ENCODE data around the gene MAP6. TPM values are rescaled to one million over a fixed set of nuclear protein-coding genes. Genes with fewer than 3 reads are reported as not detected.
A peak's percentile ranks its signal among the peaks of the same experiment; 100 is the strongest.
"Not testable (repeated sequence)": the region's sequence is repeated elsewhere in the genome, so short reads cannot be mapped to it uniquely, and the experiment has no call there.

The MAP6 gene
- total RNA-seq (2014; rRNA removed; shearing (Covaris generic)): 0.53 and 0.79 TPM in 2 replicates

DNA sequence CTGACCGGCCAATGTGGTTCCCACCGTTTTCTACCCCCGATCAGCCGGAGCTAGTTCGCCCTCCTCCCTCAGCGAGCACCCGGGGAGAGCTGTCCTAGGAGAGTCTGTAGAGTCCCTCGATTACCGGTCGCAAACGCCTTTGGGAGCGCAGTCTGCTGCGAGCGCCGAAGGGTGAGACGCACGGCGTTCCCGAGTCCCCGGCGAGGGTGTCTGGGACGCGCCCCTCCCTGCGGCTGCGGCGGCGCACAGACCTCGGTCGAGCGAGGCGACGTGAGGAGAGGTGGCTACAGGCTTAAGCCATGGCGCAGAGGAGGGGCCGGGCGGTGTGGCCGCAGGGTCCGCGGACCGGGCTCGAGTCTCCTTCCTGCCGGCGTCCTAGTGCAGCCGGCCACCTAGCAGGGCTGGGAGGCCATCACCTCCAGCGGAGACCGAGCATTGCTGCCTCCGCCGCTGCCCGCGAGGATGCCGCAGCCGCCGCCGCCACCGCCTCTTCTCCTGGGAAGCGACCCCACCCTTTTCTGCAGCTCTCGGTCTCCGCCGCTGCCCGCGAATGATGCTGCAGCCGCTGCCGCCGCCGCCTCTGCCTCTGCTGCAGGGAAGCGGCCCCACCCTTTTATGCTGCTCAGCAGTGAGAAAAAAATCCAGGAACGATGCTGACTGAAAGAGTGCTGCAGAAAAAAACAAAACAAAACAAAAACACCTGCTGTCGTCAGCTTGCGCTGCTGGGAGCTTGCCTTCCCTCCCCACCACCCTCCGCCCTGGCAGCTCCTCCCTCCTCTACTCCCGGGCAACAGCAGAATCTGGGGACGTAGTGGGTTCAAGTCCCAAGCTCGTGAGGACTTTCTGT is at the start of gene MAP6:
TSS of gene MAP6 (minus strand) at position 588 of the 847 bp plus-strand sequence. CDS start 669 bp downstream, outside the sequence.
- H3K9me3 ChIP-seq (replicated peaks): no peaks in the 10 kb centered on the region
- no peaks in the 10 kb centered on the region for H3K27me3 ChIP-seq
- peaks cover 9% of the 10 kb centered on the region for H3K4me1 ChIP-seq
- H3K36me3 ChIP-seq: no peaks in the 10 kb centered on the region
- H3K27ac ChIP-seq: no peak within 1 kb of the TSS
- peak within 1 kb of the TSS; percentile 56 for H3K4me3 ChIP-seq
- peak; percentile 61 for DNase-seq

DNA sequence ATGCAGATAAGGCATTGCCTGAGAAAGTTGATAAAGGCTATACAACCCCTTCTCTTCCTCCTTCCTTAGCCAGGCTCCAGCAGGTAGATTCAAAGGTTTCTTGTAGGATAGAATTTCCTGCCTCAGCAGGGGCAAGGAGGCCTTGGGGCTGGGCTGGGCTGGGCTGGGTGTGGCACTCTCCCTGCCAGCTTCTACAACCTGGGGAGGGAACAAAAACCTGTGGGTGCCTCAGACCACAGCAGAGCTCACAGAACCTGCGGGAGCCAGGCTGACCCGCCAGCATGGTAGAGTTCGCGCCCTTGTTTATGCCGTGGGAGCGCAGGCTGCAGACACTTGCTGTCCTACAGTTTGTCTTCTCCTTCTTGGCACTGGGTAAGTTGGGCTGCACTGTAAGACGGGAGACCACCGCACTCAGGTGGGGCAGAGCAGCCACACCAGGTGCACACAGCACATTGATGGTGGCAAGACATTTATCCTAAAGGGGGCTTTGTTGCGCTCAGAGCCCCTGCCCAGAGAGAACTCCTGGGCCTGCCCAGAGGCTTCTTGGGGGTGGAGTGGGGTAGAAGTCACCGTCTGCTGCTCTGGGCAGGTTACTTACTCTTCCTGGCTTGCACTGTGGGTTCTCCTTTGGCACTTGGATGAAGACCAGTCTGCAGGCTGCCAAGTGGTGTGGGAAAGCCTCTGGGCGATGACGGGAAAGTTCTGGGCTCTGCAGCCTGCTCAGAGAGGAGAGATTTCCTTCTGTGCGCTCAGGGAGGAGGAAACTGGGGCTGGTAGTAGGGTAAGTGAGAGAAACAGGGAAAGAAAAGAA is 49.0 kb upstream of the MAP6 start, which contains the start of gene MOGAT2:
TSS of gene MOGAT2 (plus strand) at position 231 of the 811 bp plus-strand sequence. CDS start at position 282, 51 bp downstream.
- no peak for DNase-seq
- H3K27me3 ChIP-seq: no peaks in the 10 kb centered on the region
- H3K4me1 ChIP-seq: no peaks in the 10 kb centered on the region
- H3K9me3 ChIP-seq (replicated peaks): no peaks in the 10 kb centered on the region
- no peak within 1 kb of the TSS for H3K27ac ChIP-seq
- no peak within 1 kb of the TSS for H3K4me3 ChIP-seq
- H3K36me3 ChIP-seq: no peaks in the 10 kb centered on the region

DNA sequence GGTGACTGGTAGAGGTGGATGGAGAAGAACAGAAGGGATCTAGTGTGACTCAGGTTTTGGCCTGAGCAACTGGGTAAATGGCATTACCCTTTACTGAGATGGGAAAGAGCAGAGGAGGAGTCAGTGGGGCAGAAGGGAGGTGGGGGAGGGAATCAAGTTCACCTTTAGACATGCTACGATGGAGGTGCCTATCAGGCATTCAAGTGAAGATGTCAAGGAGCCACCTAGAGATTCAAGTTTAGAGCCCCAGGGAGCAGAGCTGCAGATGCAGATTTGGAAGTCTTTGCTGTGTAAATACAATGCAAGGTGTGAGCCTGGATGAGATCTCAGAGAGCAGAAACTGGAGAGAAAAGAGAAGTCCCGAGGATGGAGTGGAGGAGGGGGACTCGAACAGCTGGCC is 47.8 kb upstream of the MAP6 start:
- H3K4me1 ChIP-seq: no peaks in the 10 kb centered on the region
- H3K27ac ChIP-seq: no peak overlapping the region
- DNase-seq: no peak
- no peak overlapping the region for H3K4me3 ChIP-seq
- H3K36me3 ChIP-seq: no peaks in the 10 kb centered on the region
- no peaks in the 10 kb centered on the region for H3K9me3 ChIP-seq (replicated peaks)
- H3K27me3 ChIP-seq: no peaks in the 10 kb centered on the region

DNA sequence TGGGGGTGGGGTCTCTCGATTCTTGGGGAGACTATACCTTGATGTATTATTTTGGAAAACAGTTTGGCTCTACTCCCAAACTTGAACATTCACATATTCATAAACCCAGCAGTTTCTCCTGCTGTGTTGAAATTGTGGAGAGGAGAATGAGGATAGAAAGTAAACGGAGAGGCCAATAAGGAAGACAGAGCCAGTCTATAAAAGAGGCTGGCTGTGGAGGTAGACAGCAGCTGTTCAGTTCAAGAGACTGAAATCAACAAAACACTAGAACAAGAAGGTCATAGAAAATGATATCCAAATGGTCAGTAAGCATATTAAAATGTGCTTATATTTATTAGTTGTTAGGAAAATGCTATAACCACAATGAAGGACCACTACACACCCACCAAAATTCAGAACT is 46.9 kb upstream of the MAP6 start:
- Histone ChIP-seq H3K4me3 (no peak overlapping the region), H3K27ac (no peak overlapping the region), H3K27me3 (no peaks in the 10 kb centered on the region), H3K4me1 (no peaks in the 10 kb centered on the region), H3K36me3 (no peaks in the 10 kb centered on the region), H3K9me3 (replicated peaks) (no peaks in the 10 kb centered on the region)
- DNase-seq: no peak

GRCh38 chr11:75714211-75714610 is 45.4 kb upstream of the MAP6 start:
- no peaks in the 10 kb centered on the region for H3K36me3 ChIP-seq
- no peaks in the 10 kb centered on the region for H3K27me3 ChIP-seq
- no peak overlapping the region for H3K27ac ChIP-seq

DNA sequence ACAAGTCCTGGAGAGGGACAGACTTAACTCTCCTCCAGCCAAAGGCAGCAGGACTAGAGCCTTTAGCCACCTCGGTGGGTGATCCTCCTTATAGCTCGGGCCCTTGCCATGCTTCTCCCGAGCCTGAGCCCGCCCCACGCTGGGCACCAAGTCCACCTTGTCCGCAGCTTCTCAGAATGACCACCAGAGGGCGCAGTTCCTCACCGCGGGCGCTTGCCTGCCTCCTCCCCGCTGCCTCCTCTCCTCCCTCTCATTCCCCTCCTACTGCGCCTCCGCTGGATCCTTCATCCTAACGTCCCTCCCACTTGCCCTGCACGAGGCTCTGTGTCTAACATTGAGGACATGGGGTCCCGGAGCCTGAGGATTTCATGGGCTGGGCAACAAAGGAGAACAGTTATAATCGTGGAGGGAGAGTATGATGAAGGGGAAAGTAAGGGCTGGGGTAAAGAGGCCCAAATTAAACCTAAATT is 37.5 kb upstream of the MAP6 start:
- Histone ChIP-seq H3K9me3 (replicated peaks) (no peaks in the 10 kb centered on the region), H3K36me3 (no peaks in the 10 kb centered on the region), H3K4me1 (no peaks in the 10 kb centered on the region), H3K4me3 (peak overlapping the region; percentile 35), H3K27me3 (no peaks in the 10 kb centered on the region), H3K27ac (no peak overlapping the region)
- DNase-seq: peak; percentile 74 to 89

More at GRCh38 chr11:75714211-75714610, 45.4 kb upstream of the MAP6 start:
- Histone ChIP-seq H3K4me1 (no peaks in the 10 kb centered on the region), H3K9me3 (replicated peaks) (no peaks in the 10 kb centered on the region), H3K4me3 (no peak overlapping the region)
- DNase-seq: no peak

DNA sequence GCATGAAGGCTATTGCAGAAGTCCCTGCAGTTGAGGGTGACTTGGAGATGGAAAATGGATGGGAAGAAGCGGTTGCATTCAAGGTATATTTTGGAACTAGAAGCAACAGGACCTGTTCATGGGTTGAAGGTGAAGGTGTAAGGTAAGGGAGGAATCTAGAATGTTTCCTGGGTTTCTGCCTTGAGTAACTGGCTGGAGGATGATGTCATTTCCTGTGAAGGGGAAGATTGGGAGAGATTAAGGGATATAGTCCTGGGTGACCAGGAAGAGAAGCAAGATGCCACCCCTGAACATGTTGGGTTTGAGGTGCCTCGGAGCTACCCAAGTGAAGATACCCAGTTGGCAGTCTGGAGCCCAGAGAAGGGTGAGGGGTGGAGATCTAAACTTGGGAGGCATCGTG is 36.7 kb upstream of the MAP6 start:
- Histone ChIP-seq H3K36me3 (no peaks in the 10 kb centered on the region), H3K27me3 (no peaks in the 10 kb centered on the region), H3K4me1 (no peaks in the 10 kb centered on the region), H3K9me3 (replicated peaks) (no peaks in the 10 kb centered on the region), H3K4me3 (no peak overlapping the region; the same call in 1 of the 2 replicates), H3K27ac (no peak overlapping the region)
- DNase-seq: no peak

GRCh38 chr11:75703695-75704237 is 34.9 kb upstream of the MAP6 start:
- DNase-seq: no peak
- no peaks in the 10 kb centered on the region for H3K36me3 ChIP-seq
- H3K27ac ChIP-seq: no peak overlapping the region
- H3K4me3 ChIP-seq: no peak overlapping the region
- H3K4me1 ChIP-seq: no peaks in the 10 kb centered on the region
- no peaks in the 10 kb centered on the region for H3K27me3 ChIP-seq
- H3K9me3 ChIP-seq (replicated peaks): no peaks in the 10 kb centered on the region

DNA sequence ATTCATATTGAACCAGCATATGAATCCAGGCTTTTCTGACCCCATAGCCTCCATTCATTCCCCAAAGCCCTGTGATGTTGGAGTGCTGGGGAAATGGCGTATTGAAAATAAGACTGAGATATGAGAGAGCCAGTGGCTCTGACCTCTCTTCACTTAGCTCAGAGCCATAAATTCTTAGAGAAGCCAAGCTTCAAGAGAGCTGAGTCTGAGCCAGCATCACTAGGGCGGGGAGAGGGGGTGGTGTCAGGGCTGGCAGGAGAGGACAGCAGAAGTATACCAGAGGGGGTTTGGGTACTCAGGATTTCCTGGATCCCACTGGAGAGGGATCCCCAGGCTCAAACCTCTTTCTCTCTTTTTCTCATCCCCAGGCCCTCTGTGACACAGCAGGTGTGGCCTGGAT is 32.1 kb upstream of the MAP6 start:
- H3K9me3 ChIP-seq (replicated peaks): no peaks in the 10 kb centered on the region
- no peaks in the 10 kb centered on the region for H3K36me3 ChIP-seq
- H3K4me1 ChIP-seq: no peaks in the 10 kb centered on the region
- no peak overlapping the region for H3K4me3 ChIP-seq
- no peaks in the 10 kb centered on the region for H3K27me3 ChIP-seq
- no peak overlapping the region for H3K27ac ChIP-seq
- DNase-seq: no peak

DNA sequence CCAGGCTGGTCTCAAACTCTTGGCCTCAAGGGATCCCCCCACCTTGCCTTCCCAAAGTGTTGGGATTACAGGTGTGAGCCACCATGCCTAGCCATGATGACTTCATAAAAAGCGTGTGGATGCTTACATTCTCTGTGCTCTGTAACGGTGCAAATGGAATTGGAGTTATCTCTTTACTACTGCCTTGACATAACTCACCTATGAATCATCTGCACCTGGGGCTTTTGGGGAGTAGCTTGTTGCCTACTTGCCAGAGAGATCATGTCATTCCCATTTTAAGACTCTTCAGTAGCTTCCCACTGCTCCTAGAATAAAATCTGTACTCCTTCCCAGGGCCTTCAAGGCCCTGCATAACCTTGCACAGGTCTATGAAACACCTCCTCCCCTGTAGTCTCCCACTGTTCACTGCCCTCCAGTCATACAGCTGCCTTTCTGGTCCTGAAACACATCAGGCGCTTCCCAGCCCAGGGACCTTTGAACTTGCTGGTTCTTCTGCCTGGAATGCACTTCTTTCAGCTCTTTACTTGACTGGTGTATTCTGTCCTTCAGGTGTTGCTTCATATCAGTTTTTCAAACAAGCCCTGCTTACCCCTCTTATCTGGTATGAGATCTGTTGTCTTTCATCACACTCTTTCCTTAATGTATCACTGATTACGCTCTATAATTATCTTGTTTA is 29.2 kb upstream of the MAP6 start:
- no peaks in the 10 kb centered on the region for H3K9me3 ChIP-seq (replicated peaks)
- no peaks in the 10 kb centered on the region for H3K4me1 ChIP-seq
- no peaks in the 10 kb centered on the region for H3K36me3 ChIP-seq
- no peaks in the 10 kb centered on the region for H3K27me3 ChIP-seq
- DNase-seq: no peak
- no peak overlapping the region for H3K4me3 ChIP-seq
- no peak overlapping the region for H3K27ac ChIP-seq

DNA sequence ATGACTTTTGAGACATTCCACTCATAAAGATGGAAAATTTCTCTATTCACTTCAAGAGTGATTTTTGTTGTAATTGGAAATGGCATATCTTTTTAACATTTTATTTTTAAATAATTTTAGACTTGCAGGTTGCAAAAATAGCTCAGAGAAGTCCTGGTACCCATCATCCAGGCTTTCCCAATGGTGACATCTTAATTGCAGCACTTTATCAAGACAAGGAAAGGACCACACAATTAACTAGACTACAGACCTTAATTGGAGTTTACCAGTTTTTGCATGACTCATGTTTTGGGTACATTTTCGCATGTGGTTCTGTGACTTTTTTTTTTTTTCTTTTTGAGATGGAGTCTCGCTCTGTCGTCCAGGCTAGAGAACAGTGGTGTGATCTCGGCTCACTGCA is 23.0 kb upstream of the MAP6 start:
- no peaks in the 10 kb centered on the region for H3K36me3 ChIP-seq
- no peak overlapping the region for H3K4me3 ChIP-seq
- no peak for DNase-seq
- no peak overlapping the region for H3K27ac ChIP-seq
- no peaks in the 10 kb centered on the region for H3K27me3 ChIP-seq
- H3K4me1 ChIP-seq: no peaks in the 10 kb centered on the region
- no peaks in the 10 kb centered on the region for H3K9me3 ChIP-seq (replicated peaks)

DNA sequence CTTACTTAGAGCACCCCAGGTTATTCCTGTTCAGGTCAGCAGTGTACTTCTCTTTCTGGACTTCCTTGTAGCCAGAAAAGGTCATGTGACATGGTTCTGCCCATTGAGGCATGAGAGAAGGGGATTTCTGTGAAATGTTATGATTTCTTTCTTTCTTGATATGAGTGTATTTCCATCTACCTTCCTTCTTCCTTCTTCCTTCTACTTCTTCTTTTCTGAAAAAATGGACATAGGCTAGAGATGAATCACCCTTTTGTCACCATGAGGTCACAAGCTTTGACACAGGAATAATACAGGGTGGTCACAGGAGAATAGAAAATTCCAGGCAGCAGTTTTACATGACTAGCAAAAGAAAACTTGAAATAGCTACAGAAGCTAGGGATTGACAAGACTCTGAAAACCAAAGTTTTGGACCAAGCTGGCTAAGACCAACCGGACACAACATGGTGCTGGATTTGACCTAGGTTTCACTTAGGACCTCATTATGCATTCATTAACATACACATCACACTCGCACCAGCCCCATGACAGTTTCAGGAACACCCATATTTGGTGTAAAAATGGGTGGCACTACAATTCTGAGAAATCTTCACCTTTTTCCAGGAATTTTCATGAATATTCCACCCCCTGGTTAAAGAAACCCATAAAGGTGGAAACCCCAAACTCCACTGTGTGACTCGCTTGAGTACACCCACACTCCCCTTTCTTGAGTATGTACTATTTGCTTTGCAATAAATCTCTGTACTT is 21.2 kb upstream of the MAP6 start:
- Histone ChIP-seq H3K9me3 (replicated peaks) (0 out of 2 replicates have a peak, but pooled peaks cover 8% of the 10 kb centered on the region), H3K27me3 (no peaks in the 10 kb centered on the region), H3K36me3 (no peaks in the 10 kb centered on the region), H3K27ac (no peak overlapping the region), H3K4me3 (no peak overlapping the region), H3K4me1 (no peaks in the 10 kb centered on the region)
- DNase-seq: no peak

DNA sequence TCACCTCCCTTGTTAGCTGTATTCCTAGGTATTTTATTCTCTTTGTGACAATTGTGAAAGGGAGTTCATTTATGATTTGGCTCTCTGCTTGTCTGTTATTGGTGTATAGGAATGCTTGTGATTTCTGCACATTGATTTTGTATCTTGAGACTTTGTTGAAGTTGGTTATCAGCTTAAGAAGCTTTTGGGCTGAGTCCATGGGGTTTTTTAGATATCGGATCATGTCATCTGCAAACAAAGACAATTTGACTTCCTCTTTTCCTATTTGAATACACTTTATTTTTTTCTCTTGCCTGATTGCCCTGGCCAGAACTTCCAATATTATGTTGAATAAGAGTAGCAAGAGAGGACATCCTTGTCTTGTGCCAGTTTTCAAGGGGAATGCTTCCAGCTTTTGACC is 15.0 kb upstream of the MAP6 start:
- not testable (repeated sequence) for H3K4me3 ChIP-seq, DNase-seq, H3K36me3 ChIP-seq

GRCh38 chr11:75679566-75679965 is 10.7 kb upstream of the MAP6 start:
- Histone ChIP-seq H3K27me3 (no peaks in the 10 kb centered on the region), H3K36me3 (no peaks in the 10 kb centered on the region), H3K27ac (no peak overlapping the region), H3K4me1 (no peaks in the 10 kb centered on the region), H3K4me3 (no peak overlapping the region), H3K9me3 (replicated peaks) (no peaks in the 10 kb centered on the region)
- no peak for DNase-seq

More for the DNA sequence above, 15.0 kb upstream of the MAP6 start:
- H3K27ac ChIP-seq; H3K27me3 ChIP-seq; H3K4me1 ChIP-seq; H3K9me3 ChIP-seq (replicated peaks): not testable (repeated sequence)

All from SJCRH30 (cell line).